ENCODE data around the gene GLRA1.
"Not testable (repeated sequence)": the region's sequence is repeated elsewhere in the genome, so short reads cannot be mapped to it uniquely, and the experiment has no call there.

GLRA1 gene

GRCh38 chr5:151862811-151863472 lies 61.7 kb downstream of the GLRA1 start:
- in situ Hi-C loops (cut with HindIII; ENCODE audit: low sequenced_read_pairs): no loop called here
- TF ChIP-seq, protein P1, sequence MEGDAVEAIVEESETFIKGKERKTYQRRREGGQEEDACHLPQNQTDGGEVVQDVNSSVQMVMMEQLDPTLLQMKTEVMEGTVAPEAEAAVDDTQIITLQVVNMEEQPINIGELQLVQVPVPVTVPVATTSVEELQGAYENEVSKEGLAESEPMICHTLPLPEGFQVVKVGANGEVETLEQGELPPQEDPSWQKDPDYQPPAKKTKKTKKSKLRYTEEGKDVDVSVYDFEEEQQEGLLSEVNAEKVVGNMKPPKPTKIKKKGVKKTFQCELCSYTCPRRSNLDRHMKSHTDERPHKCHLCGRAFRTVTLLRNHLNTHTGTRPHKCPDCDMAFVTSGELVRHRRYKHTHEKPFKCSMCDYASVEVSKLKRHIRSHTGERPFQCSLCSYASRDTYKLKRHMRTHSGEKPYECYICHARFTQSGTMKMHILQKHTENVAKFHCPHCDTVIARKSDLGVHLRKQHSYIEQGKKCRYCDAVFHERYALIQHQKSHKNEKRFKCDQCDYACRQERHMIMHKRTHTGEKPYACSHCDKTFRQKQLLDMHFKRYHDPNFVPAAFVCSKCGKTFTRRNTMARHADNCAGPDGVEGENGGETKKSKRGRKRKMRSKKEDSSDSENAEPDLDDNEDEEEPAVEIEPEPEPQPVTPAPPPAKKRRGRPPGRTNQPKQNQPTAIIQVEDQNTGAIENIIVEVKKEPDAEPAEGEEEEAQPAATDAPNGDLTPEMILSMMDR (IDR thresholded peaks at IDR 0.05; ENCODE audit: low read depth, low read length, missing control alignments): no peak
- H3K4me3 ChIP-seq (ENCODE audit: low read depth, low read length): no peak overlapping the region
- no peak for DNase-seq (ENCODE audit: low read depth)

- DNase-seq (ENCODE audit: low read depth); H3K4me3 ChIP-seq (ENCODE audit: low read depth, low read length); in situ Hi-C loops (cut with HindIII; ENCODE audit: low sequenced_read_pairs): not testable (repeated sequence)
These were observed 63.8 kb downstream of the GLRA1 start for GRCh38 chr5:151860867-151861266.

DNA sequence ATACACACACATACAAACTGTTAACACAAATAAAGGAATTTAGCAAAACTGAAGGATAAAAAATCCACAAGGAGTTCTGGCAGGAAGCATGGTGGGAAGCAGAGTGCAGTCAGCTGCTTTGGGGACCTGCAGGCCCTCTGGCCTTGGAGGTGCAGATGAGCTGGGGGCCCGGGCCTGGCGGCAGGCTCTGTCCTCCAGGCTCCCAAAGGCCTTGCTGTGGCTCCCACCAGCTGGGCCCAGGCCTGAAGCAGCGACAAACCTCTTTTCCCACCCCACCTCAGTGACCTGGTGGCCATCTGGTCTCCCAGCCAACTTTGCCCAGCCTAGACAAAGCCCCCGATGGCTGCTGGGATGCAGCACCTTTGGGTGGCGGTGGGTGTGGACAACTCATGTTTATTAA lies 67.8 kb downstream of the GLRA1 start:
- in situ Hi-C loops (cut with HindIII; ENCODE audit: low sequenced_read_pairs): no loop called here
- TF ChIP-seq, protein P1 (IDR thresholded peaks at IDR 0.05; ENCODE audit: low read depth, low read length, missing control alignments): no peak
- no peak overlapping the region for H3K4me3 ChIP-seq (ENCODE audit: low read depth, low read length)
- DNase-seq (ENCODE audit: low read depth): no peak

- in situ Hi-C loops (cut with HindIII; ENCODE audit: low sequenced_read_pairs): no loop called here
- TF ChIP-seq, protein P1 (IDR thresholded peaks at IDR 0.05; ENCODE audit: low read depth, low read length, missing control alignments): no peak
- no peak overlapping the region for H3K4me3 ChIP-seq (ENCODE audit: low read depth, low read length)
- DNase-seq (ENCODE audit: low read depth): no peak
These were observed 69.0 kb downstream of the GLRA1 start for GRCh38 chr5:151855701-151856100.

DNA sequence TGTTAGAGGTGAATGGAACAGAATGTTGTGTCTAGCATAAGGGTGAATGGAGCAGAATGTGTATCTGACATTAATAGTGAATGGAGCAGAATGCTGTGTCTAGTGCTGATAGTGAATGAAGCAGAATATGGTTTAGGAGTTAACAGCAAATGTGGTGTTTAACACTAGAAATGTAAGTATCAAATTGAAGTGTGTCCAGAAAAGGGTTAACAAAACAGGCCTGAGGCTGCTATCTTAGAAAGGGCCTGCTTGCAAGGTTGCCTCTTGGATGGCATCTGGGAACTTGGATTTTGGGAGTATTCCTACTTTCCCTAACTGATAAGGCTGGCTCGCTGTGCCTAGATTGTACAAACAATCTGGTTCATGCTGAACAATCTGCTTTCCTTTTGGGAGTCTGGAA lies 76.8 kb downstream of the GLRA1 start:
- no peak overlapping the region for H3K4me3 ChIP-seq (ENCODE audit: low read depth, low read length)
- no peak for DNase-seq (ENCODE audit: low read depth)
- in situ Hi-C loops (cut with HindIII; ENCODE audit: low sequenced_read_pairs): no loop called here
- TF ChIP-seq, protein P1 (IDR thresholded peaks at IDR 0.05; ENCODE audit: low read depth, low read length, missing control alignments): no peak

DNA sequence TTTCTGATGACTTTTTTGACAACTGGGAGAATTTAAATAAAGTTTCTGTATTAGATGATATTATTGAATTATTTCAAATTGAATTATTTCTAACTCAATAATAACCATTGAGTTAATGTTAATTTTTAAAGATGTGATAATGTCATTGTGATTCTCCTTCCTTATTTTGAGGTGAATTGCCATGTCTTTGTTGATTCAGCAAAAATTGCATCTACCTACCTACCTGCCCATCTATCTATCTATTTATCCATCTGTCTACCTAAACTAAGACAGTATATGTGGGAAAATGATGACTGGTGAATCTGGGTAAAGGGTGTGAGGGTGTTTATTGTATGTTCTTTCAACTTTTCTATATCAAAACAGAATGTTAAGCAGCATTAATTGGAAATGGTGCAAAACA lies 77.9 kb downstream of the GLRA1 start:
- no peak overlapping the region for H3K4me3 ChIP-seq (ENCODE audit: low read depth, low read length)
- in situ Hi-C loops (cut with HindIII; ENCODE audit: low sequenced_read_pairs): no loop called here
- DNase-seq (ENCODE audit: low read depth): no peak
- TF ChIP-seq, protein P1 (IDR thresholded peaks at IDR 0.05; ENCODE audit: low read depth, low read length, missing control alignments): no peak

DNA sequence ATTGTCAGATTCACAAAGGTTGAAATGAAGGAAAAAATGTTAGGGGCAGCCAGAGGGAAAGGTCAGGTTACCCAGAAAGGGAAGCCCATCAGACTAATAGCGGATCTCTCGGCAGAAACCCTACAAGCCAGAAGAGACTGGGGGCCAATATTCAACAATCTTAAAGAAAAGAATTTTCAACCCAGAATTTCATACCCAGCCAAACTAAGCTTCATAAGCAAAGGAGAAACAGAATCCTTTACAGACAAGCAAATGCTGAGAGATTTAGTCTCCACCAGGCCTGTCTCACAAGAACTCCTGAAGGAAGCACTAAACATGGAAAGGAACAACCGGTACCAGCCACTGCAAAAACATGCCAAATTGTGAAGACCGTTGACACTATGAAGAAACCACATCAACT lies 91.8 kb downstream of the GLRA1 start:
- in situ Hi-C loops (cut with HindIII; ENCODE audit: low sequenced_read_pairs); DNase-seq (ENCODE audit: low read depth); H3K4me3 ChIP-seq (ENCODE audit: low read depth, low read length): not testable (repeated sequence)

DNA sequence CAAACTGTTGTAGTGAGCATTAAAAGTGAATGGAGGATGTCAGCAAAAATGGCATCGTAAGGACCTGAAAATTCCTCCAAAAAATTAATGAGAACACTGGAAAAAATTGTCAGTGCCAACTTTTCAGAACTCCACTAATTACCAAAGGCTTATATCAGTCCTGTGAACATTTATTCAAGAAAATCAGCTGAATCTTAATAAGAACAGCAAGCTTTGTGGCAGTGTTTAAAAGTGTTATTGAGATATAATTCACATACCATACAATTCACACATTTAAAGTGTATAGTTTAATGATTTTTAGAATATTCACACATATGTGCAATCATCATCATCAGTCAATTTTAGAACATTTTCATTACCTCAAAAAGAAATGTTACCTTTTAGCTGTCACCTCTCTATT lies 95.3 kb downstream of the GLRA1 start:
- DNase-seq (ENCODE audit: low read depth): no peak
- H3K4me3 ChIP-seq (ENCODE audit: low read depth, low read length): no peak overlapping the region
- in situ Hi-C loops (cut with HindIII; ENCODE audit: low sequenced_read_pairs): loop anchor here (5.0 kb wide), 1 partner anchor 318 kb away; no protein-coding TSS in a partner anchor
- TF ChIP-seq, protein P1 (IDR thresholded peaks at IDR 0.05; ENCODE audit: low read depth, low read length, missing control alignments): no peak

All from astrocyte of the cerebellum (primary cell).